CD14-positive monocyte (primary cell): ENCODE results near the gene DNAH11. TPM values are rescaled to one million over a fixed set of nuclear protein-coding genes. Genes with fewer than 3 reads are reported as not detected.

Experiments used
- DNase-seq, 3 donors: peaks; one replicate each; pipeline ENCODE4 v3.0.0-alpha.2; 2011 to 2022
- H2AFZ ChIP-seq: 2 replicates; pipeline ENCODE4 v1.6.0; 2012; ENCODE audit warnings: mild to moderate bottlenecking, low read depth, low read length, inconsistent platforms; ENCODE audit not compliant: insufficient read depth, poor library complexity, severe bottlenecking
- H3K27ac ChIP-seq, 2 donors: 1 replicate in 1 of 2; 2 replicates in 1 of 2; pipeline ENCODE4 v1.5.1; 2012 to 2013; ENCODE audit warnings: low read length in 2 of 2, control low read depth in 1 of 2, inconsistent platforms in 1 of 2, low read depth in 1 of 2, mild to moderate bottlenecking in 1 of 2
- H3K27me3 ChIP-seq, 2 donors: one replicate each; pipeline versions ENCODE4 v1.6.0 to v1.6.1; 2011 to 2013; ENCODE audit warnings: low read length in 2 of 2; ENCODE audit not compliant: control insufficient read depth in 2 of 2, insufficient read depth in 2 of 2
- H3K36me3 ChIP-seq, 2 donors: replicated peaks in 1 of 2; 1 replicate in 1 of 2; 2 replicates in 1 of 2; pipeline versions ENCODE4 v1.5.1 to v1.6.1; 2012 to 2013; ENCODE audit warnings: low read length in 2 of 2, control low read depth in 1 of 2, inconsistent platforms in 1 of 2, mild to moderate bottlenecking in 1 of 2; ENCODE audit not compliant: insufficient read depth in 2 of 2, control insufficient read depth in 1 of 2
- H3K4me1 ChIP-seq, 2 donors: 1 replicate in 1 of 2; 2 replicates in 1 of 2; pipeline versions ENCODE4 v1.5.1 to v1.6.1; 2012 to 2013; ENCODE audit warnings: low read length in 2 of 2, control low read depth in 1 of 2, inconsistent platforms in 1 of 2, mild to moderate bottlenecking in 1 of 2, moderate library complexity in 1 of 2; ENCODE audit not compliant: insufficient read depth in 2 of 2, control insufficient read depth in 1 of 2
- H3K4me2 ChIP-seq: replicated peaks from 2 replicates; pipeline ENCODE3; 2012; ENCODE audit warnings: low read length, moderate library complexity, mild to moderate bottlenecking; ENCODE audit not compliant: poor library complexity, severe bottlenecking; ENCODE audit errors: extremely low read depth
- H3K4me3 ChIP-seq, 3 experiments: fragments of 200-600 bp in 1 of 3; sonication (generic) in 1 of 3; replicated peaks in 1 of 3; 1 replicate in 2 of 3; 2 replicates in 1 of 3; pipeline ENCODE4 v1.5.1; 2011 to 2013; ENCODE audit warnings: low read length in 3 of 3, mild to moderate bottlenecking in 3 of 3, control low read depth in 2 of 3, low read depth in 2 of 3, inconsistent platforms in 1 of 3, moderate library complexity in 1 of 3
- H3K79me2 ChIP-seq: 2 replicates; pipeline ENCODE4 v1.6.0; 2012; ENCODE audit warnings: mild to moderate bottlenecking, control low read depth, inconsistent platforms, low read length, moderate library complexity; ENCODE audit not compliant: insufficient read depth
- H3K9ac ChIP-seq: 2 replicates; pipeline ENCODE4 v1.6.0; 2017; ENCODE audit warnings: low read length, mild to moderate bottlenecking; ENCODE audit not compliant: insufficient read depth, poor library complexity, severe bottlenecking
- H3K9me3 ChIP-seq, 2 donors: replicated peaks in 1 of 2; 1 replicate in 1 of 2; 2 replicates in 1 of 2; pipeline versions ENCODE4 v1.5.1 to v1.6.1; 2012 to 2013; ENCODE audit warnings: low read length in 2 of 2, control low read depth in 1 of 2; ENCODE audit not compliant: control insufficient read depth in 1 of 2, insufficient read depth in 1 of 2
- H4K20me1 ChIP-seq: 2 replicates; pipeline ENCODE4 v1.6.0; 2012; ENCODE audit warnings: mild to moderate bottlenecking, low read length, control low read depth, moderate library complexity; ENCODE audit not compliant: insufficient read depth
- H3K27ac Mint-ChIP-seq, 7 donors: one replicate each; pipeline ENCODE4 v1.8.0; 2020; ENCODE audit warnings: mild to moderate bottlenecking in 7 of 7, mixed read lengths in 7 of 7, moderate library complexity in 6 of 7, inconsistent platforms in 2 of 7
- H3K27me3 Mint-ChIP-seq, 3 donors: one replicate each; pipeline ENCODE4 v1.8.0; 2021 to 2022; ENCODE audit warnings: low read depth in 3 of 3, mild to moderate bottlenecking in 3 of 3, mixed read lengths in 3 of 3, moderate library complexity in 3 of 3, inconsistent platforms in 1 of 3
- H3K36me3 Mint-ChIP-seq, 2 donors: one replicate each; pipeline ENCODE4 v1.8.0; 2020; ENCODE audit warnings: mixed read lengths in 2 of 2, inconsistent platforms in 1 of 2, mild to moderate bottlenecking in 1 of 2
- H3K4me1 Mint-ChIP-seq: one replicate; pipeline ENCODE4 v1.8.0; 2020; ENCODE audit warnings: mild to moderate bottlenecking, mixed read lengths
- H3K4me3 Mint-ChIP-seq, 2 donors: one replicate each; pipeline ENCODE4 v1.8.0; 2020; ENCODE audit warnings: mild to moderate bottlenecking in 2 of 2, mixed read lengths in 2 of 2, moderate library complexity in 1 of 2
- H3K9me3 Mint-ChIP-seq, 7 donors: one replicate each; pipeline ENCODE4 v1.8.0; 2020 to 2022; ENCODE audit warnings: mixed read lengths in 7 of 7, mild to moderate bottlenecking in 6 of 7, moderate library complexity in 6 of 7, inconsistent platforms in 2 of 7
- CTCF ChIP-seq: fragments of 200-600 bp; IDR thresholded peaks from one replicate; pipeline ENCODE4 v1.8.0; 2022; ENCODE audit warnings: antibody characterized with exemption, mild to moderate bottlenecking
- WGBS: methylation state at CpG from one replicate; pipeline ENCODE4 v1.1.5; 2013; ENCODE audit warnings: missing lambda C conversion rate; ENCODE audit not compliant: insufficient coverage; 5-methylcytosine and 5-hydroxymethylcytosine counted together
- intact Hi-C, 2 donors: fragments of 100-400 bp; cut with micrococcal nuclease; formaldehyde crosslinking; loops; one replicate each; pipeline versions ENCODE4 v1.15.0 to v1.15.1; 2023
- polyA plus RNA-seq, 3 donors: library from polyadenylated mRNA; depleted of rRNA in 1 of 3; unstranded in 2 of 3; stranded (reverse) in 1 of 3; fragments of 300-500 nt in 2 of 3; fragments of >200 nt in 1 of 3; fragmentation: Illumina TruSeq in 2 of 3; gene quantifications; 1 replicate in 2 of 3; 2 replicates in 1 of 3; pipeline ENCODE4 v1.2.3, GENCODE V29; 2012 to 2021

The DNAH11 gene
- polyA plus RNA-seq, 3 donors, result not detected

- Mint-ChIP-seq H3K36me3 (no peaks in the 10 kb centered on the region), H3K9me3 (peaks cover 0 to 9% (median 3%) of the 10 kb centered on the region in 7 donors), H3K27ac (no peak overlapping the region), H3K4me3 (no peak overlapping the region), H3K27me3 (peaks cover 1 to 3% (median 2%) of the 10 kb centered on the region in 3 donors), H3K4me1 (no peaks in the 10 kb centered on the region)
- no peak overlapping the region for H3K9ac ChIP-seq
- WGBS, result no CpG with 5 or more reads among the region's 3 CpGs
- no peaks in the 10 kb centered on the region for H3K36me3 ChIP-seq
- H3K4me1 ChIP-seq, result no peaks in the 10 kb centered on the region
- H3K4me3 ChIP-seq, result no peak overlapping the region
- DNase-seq, result no peak
- H3K27me3 ChIP-seq, result no peaks in the 10 kb centered on the region
- H3K9me3 ChIP-seq, result no peaks in the 10 kb centered on the region
- no peaks in the 10 kb centered on the region for H4K20me1 ChIP-seq
- TF ChIP-seq CTCF, result no peak
- H3K79me2 ChIP-seq, result no peaks in the 10 kb centered on the region
- no peak overlapping the region for H2AFZ ChIP-seq
- H3K27ac ChIP-seq, result no peak overlapping the region
- intact Hi-C loops, result no loop called here
- no peak overlapping the region for H3K4me2 ChIP-seq
These were observed 65.6 kb downstream of the DNAH11 start for GRCh38 chr7:21608465-21608864.

- no peaks in the 10 kb centered on the region for H3K4me1 ChIP-seq
- Mint-ChIP-seq H3K27me3 (peaks cover 2 to 4% (median 3%) of the 10 kb centered on the region in 3 donors), H3K4me1 (no peaks in the 10 kb centered on the region), H3K9me3 (peaks cover 0 to 9% (median 3%) of the 10 kb centered on the region in 7 donors), H3K27ac (no peak overlapping the region), H3K4me3 (no peak overlapping the region), H3K36me3 (no peaks in the 10 kb centered on the region)
- no peak overlapping the region for H2AFZ ChIP-seq
- no peak overlapping the region for H3K4me2 ChIP-seq
- H3K79me2 ChIP-seq, result no peaks in the 10 kb centered on the region
- TF ChIP-seq CTCF, result no peak
- intact Hi-C loops, result no loop called here
- H3K27me3 ChIP-seq, result no peaks in the 10 kb centered on the region
- no peak overlapping the region for H3K9ac ChIP-seq
- WGBS, result 94% methylated on average over 3 of the region's 4 CpGs
- H3K9me3 ChIP-seq, result no peaks in the 10 kb centered on the region
- no peaks in the 10 kb centered on the region for H3K36me3 ChIP-seq
- DNase-seq, result no peak
- H3K4me3 ChIP-seq, result no peak overlapping the region
- no peak overlapping the region for H3K27ac ChIP-seq
- no peaks in the 10 kb centered on the region for H4K20me1 ChIP-seq
These were observed 68.3 kb downstream of the DNAH11 start for GRCh38 chr7:21611129-21611528.
